ENCODE results near the gene RNF212. TPM values are rescaled to one million over a fixed set of nuclear protein-coding genes. Genes with fewer than 3 reads are reported as not detected.

Gene RNF212
- total and polyA plus RNA-seq, 2 donors, result 4.0 to 4.2 TPM

DNA sequence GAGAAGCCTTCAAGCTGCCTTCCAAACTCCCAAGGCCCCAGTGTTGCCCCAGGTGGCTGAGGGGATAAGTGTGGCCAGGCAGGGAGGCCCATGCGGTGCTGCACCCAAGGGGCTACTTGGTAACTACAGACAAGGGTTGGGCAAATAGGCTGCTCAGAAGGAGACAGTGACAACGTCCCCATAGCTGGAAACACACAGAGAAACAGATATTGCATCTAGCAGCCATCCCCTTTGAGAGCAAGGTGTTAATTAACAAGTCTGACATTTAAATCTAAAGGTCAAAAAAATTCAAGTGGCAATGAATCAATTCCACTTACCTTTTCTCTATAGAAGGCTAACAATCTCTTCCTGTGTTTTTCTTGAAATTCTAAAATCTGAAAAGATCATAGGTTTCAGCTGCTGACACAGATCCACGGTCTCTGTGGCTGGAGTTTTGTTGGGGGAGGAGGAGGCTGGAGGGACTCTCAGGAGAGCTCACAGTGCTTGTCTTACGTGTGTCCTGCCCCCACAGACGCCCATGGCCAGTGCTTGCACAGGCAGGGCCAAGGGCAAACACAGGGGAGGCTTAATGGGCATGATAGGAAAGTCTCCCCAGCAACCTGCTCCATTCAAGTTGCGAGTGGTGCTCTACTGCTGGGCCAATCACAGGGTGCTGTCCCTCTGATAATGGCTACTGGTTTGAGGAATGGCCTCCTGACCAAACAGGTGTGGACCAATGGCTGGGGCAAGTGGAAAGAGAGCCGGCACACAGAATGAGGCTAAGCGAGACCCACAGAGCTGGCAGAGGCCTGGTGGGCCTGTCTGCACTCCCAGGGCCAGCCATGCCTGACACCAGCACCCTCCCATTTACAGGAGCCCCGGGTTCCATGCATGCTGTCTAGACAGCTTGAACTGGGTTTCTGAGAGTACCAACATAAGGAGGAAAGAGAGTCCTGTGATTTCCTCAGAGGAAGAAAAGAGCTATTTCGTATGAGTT, 22.6 kb downstream of the RNF212 start:
- no peaks in the 10 kb centered on the region for H3K36me3 ChIP-seq (ENCODE audit: insufficient read depth)
- 84% methylated on average over 10 of the region's 10 CpGs for WGBS
- DNase-seq (ENCODE audit: extremely low spot score), result no peak
- H3K27ac ChIP-seq (ENCODE audit: low read depth), result no peak overlapping the region
- H3K4me3 ChIP-seq (ENCODE audit: low read depth, low read length), result no peak overlapping the region
- no peaks in the 10 kb centered on the region for H3K4me1 ChIP-seq (ENCODE audit: insufficient read depth)

DNA sequence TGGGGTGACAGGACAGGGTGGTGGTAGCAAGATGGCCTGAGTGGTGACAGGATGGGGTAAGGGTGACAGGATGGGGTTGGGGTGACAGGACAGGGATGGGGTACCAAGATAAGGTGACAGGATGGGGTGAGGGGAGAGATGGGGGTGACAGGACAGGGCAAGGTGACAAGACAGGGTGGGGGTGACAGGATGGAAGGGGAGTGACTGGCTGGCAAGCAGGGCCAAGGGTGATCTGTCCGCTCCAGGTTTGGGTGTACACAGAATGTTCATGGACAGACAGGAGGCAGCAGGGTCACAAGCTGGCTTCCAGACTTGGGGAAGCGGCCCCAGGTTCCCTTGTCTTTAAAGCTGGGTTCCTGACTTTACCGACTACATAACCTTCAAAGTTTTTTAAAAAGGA, 23.3 kb downstream of the RNF212 start:
- no peaks in the 10 kb centered on the region for H3K36me3 ChIP-seq (ENCODE audit: insufficient read depth)
- H3K4me3 ChIP-seq (ENCODE audit: low read depth, low read length), result no peak overlapping the region
- no peak overlapping the region for H3K27ac ChIP-seq (ENCODE audit: low read depth)
- DNase-seq (ENCODE audit: extremely low spot score), result no peak
- 95% methylated on average over 3 of the region's 3 CpGs for WGBS
- H3K4me1 ChIP-seq (ENCODE audit: insufficient read depth), result no peaks in the 10 kb centered on the region

DNA sequence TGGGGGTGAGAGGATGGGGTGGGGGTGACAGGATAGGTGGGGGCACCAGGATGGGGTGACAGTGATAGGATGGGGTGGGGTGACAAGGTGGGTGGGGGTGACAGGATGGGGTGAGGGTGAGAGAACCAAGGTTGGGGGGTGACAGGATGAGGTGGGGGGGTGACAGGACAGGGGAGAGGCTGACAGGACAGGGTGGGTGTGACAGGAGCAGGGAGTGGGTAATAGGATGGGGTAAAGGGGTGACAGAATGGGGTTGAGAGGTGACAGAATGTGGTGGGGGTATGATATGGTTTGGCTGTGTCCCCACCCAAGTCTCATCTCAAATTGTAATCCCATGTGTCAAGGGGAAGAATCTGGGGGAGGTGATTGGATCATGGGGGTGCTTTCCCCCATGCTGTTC, 26.0 kb downstream of the RNF212 start:
- DNase-seq (ENCODE audit: extremely low spot score), result no peak
- H3K4me3 ChIP-seq (ENCODE audit: low read depth, low read length), result no peak overlapping the region
- no peaks in the 10 kb centered on the region for H3K36me3 ChIP-seq (ENCODE audit: insufficient read depth)
- H3K27ac ChIP-seq (ENCODE audit: low read depth), result no peak overlapping the region
- H3K4me1 ChIP-seq (ENCODE audit: insufficient read depth), result no peaks in the 10 kb centered on the region

DNA sequence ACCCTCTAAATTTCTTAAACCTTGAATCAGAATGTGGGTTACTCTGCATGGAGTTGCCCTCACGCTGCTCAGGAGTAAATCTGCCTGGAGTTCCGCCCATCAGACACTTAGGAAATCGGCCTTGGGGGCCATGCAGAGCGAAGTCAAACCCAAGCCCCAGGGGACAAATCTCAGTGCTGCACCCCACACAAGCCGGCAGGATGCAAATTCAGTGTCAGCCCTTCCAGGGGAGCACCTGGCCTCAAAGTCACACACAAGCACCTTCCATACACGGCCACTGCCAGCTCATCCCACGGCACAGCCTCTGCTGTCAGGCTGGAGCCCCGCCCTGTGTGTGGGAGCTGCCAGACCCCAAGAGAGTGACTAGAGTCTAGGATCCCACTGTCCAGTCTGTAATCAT, 27.4 kb downstream of the RNF212 start:
- H3K4me1 ChIP-seq (ENCODE audit: insufficient read depth), result no peaks in the 10 kb centered on the region
- 65% methylated on average over 8 of the region's 8 CpGs for WGBS
- no peak overlapping the region for H3K4me3 ChIP-seq (ENCODE audit: low read depth, low read length)
- no peaks in the 10 kb centered on the region for H3K36me3 ChIP-seq (ENCODE audit: insufficient read depth)
- H3K27ac ChIP-seq (ENCODE audit: low read depth), result no peak overlapping the region
- DNase-seq (ENCODE audit: extremely low spot score), result no peak

DNA sequence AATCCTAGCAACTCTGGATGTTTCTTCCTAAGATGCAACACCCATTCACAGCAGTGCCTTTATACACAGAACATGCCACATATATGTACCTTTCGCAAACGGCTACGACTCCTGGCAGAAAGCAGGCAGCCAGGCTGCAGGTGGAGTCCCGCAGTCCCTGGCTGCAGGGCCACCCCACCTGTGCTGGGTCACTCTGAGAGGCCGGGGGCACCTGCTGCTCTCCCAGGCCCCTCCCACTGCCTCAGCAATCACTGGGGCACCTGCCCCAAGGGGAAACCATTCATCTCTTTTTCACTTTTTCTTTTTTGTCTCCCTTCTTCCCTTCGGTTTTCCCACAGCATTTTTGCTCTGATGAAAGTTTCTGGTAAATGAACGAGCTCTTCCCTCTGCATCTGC, 28.0 kb downstream of the RNF212 start:
- Histone ChIP-seq H3K36me3 (ENCODE audit: insufficient read depth) (no peaks in the 10 kb centered on the region), H3K4me3 (ENCODE audit: low read depth, low read length) (no peak overlapping the region), H3K27ac (ENCODE audit: low read depth) (no peak overlapping the region), H3K4me1 (ENCODE audit: insufficient read depth) (no peaks in the 10 kb centered on the region)
- DNase-seq (ENCODE audit: extremely low spot score), result no peak
- 87% methylated on average over 7 of the region's 7 CpGs for whole genome bisulfite sequencing

DNA sequence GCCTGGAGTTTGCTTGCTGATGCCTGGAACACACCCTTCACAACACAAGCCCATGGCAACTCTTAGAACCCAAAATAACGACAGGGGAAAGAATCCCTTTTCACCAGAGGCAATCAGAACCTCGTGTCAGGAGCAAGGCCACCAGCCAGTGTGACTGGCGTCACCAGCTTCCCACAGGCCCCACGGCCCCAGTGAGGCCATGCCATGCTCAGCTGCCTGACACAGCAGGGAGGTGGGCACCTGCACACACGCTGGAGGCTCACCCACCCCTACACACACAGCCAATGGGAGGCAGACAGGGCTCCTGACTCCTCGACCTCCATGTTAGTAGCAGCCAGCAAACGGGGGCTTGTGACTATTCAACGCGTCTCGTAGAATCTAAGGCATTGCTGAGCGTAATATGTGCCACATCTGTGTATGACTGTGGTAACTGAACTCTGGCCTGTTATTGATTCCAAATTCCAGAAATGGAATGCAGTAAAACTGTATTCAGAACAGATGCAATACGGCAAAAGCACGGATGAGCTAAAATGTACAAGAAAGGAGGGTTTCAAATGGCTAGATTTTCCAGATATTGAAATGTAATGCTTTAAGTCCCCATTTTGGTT, 28.5 kb downstream of the RNF212 start:
- 71% methylated on average over 13 of the region's 13 CpGs for WGBS

DNA sequence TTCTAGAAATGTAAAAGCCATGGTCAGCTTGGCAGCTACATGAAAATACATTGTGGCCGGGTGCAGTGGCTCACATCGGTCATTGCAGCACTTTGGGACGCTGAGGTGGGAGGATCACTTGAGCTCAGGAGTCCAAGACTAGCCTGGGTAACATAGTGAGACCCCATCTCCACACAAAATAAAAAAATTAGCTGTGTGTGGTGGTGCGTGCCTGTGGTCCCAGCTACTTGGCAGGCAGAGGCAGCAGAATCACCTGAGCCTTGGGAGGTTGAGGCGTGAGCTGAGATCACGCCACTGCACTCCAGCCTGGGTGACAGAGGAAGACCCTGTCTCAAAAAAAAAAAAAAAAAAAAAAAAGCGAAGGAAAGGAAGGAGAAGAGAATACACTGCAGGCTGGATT, 29.0 kb downstream of the RNF212 start:
- H3K36me3 ChIP-seq (ENCODE audit: insufficient read depth), result no peaks in the 10 kb centered on the region
- DNase-seq (ENCODE audit: extremely low spot score), result no peak
- H3K27ac ChIP-seq (ENCODE audit: low read depth), result no peak overlapping the region
- no peak overlapping the region for H3K4me3 ChIP-seq (ENCODE audit: low read depth, low read length)
- WGBS, result 83% methylated on average over 7 of the region's 7 CpGs
- H3K4me1 ChIP-seq (ENCODE audit: insufficient read depth), result no peaks in the 10 kb centered on the region

More for the DNA sequence above, 28.5 kb downstream of the RNF212 start:
- Histone ChIP-seq H3K27ac (ENCODE audit: low read depth) (no peak overlapping the region), H3K36me3 (ENCODE audit: insufficient read depth) (no peaks in the 10 kb centered on the region), H3K4me1 (ENCODE audit: insufficient read depth) (no peaks in the 10 kb centered on the region), H3K4me3 (ENCODE audit: low read depth, low read length) (no peak overlapping the region)
- no peak for DNase-seq (ENCODE audit: extremely low spot score)

DNA sequence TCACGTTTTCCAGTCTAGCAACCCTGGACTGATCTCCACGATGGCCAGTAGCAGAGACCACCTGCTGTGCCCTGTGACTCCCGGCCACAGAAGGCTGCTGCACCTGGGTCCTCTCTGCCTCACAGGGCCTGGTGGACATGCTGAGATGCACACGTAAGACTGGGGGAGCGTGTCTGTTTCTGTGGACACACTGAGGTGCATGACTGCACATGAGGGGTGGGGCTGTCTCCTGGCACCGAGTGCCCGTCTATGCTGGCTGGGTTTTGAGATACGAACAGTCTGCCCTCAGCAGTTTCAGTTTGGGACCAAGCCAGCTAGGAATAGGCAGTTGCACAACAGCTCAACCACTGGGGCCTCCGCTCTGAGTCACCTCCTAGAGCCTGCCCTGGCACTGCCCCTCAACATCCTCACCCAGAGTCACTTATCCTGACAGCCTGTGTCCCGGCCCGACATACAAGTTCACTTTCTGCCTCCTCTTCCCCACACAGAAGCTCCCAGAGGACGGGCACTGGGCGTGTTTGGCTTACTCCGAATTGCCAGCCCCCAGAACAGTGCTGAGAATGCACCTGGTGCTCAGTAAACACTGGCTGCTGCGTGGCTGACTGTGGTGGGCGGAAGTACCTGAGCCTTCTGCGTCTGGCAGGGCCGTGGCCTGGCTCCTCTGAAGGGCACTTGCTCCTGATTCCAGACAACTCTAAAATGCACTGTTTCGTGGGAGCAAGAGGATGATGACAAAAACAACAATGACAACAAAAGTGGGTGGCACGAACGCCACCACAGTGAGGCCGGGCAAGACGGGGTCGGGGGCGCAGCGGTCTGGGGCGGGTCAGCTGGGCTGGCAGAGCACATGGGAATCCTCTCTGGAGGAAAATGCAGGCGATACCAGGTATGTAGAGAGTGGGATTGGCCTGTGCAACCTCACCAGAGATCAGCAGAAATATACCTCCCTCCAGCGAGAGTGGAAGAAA, 30.9 kb downstream of the RNF212 start:
- DNase-seq (ENCODE audit: extremely low spot score), result peak; percentile 20
- Histone ChIP-seq H3K4me1 (ENCODE audit: insufficient read depth) (no peaks in the 10 kb centered on the region), H3K4me3 (ENCODE audit: low read depth, low read length) (no peak overlapping the region), H3K27ac (ENCODE audit: low read depth) (no peak overlapping the region), H3K36me3 (ENCODE audit: insufficient read depth) (no peaks in the 10 kb centered on the region)
- WGBS, result 72% methylated on average over 29 of the region's 29 CpGs

DNA sequence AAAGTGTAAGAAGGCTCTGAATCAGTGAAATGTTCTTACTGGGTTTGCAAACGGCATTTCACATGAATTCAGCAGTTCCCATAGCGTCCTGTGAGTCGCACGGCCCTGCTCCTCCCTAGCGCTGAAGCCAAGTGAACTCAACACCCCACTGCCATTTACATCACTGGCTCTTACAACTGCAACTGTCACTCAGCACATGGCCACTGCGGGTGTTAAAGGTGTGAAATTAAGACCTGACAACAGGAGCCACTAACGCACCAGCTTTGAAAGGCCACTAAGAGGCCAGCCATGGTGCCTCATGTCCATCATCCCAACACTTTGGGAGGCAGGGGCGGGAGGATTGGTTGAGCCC, 31.7 kb downstream of the RNF212 start:
- Histone ChIP-seq H3K27ac (ENCODE audit: low read depth) (no peak overlapping the region), H3K4me1 (ENCODE audit: insufficient read depth) (no peaks in the 10 kb centered on the region), H3K36me3 (ENCODE audit: insufficient read depth) (no peaks in the 10 kb centered on the region), H3K4me3 (ENCODE audit: low read depth, low read length) (no peak overlapping the region)
- WGBS, result 75% methylated on average over 8 of the region's 8 CpGs
- no peak for DNase-seq (ENCODE audit: extremely low spot score)

DNA sequence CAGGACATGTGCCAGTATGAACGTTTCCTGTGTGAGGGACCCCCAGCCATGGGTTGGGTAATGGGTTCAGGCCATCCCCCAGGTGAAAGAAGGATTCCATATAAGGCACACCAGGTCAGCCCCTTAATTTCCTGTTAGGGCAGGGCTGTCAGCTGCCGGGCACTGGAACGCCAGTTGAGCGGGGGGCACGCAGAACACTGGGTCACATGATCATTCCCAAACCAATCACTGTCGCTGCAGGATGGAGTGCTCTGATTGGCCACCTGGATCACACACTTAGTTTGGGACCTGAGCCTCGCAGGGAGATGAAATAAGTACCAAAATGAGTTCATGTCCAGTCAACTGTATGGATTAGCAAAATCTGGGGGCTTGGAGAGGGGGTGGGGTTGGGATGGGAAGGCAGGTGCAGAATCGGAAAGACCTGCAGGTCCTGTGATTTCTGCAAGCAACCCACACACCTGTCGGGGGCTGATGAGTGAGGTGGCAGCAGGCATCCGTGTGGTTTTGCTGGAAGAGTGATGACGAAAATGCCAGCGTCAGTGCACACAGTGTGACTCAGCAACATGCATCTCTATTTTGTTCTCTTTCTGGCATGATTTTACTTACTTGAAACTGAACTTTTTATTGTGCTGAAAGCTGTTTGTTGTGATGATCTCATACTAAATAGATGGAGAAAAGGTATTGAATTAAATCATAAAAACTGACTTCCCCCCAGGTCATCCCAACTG, 32.2 kb downstream of the RNF212 start:
- no peak for DNase-seq (ENCODE audit: extremely low spot score)
- WGBS, result 67% methylated on average over 12 of the region's 12 CpGs
- Histone ChIP-seq H3K4me3 (ENCODE audit: low read depth, low read length) (no peak overlapping the region), H3K27ac (ENCODE audit: low read depth) (no peak overlapping the region), H3K4me1 (ENCODE audit: insufficient read depth) (no peaks in the 10 kb centered on the region), H3K36me3 (ENCODE audit: insufficient read depth) (no peaks in the 10 kb centered on the region)

DNA sequence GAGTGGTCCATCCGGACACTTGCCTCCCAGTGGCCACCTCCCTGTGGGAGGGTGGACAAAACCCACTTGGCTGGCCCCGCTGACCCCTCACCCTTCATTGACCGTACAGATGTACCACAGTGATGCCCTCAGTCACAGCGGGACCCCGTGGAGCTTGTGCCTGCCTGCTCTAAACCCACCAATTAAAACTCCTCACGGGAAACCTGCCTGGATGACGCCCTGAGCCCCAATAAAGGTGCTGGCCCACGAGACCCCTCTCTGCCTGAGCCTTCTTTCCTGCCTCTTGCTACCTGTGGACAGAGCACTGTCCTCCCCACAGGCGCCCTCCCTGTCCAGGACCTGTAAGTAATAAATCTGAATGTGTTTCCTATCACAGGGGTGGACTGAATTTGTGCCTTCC, 32.9 kb downstream of the RNF212 start:
- Histone ChIP-seq H3K4me3 (ENCODE audit: low read depth, low read length) (no peak overlapping the region), H3K36me3 (ENCODE audit: insufficient read depth) (no peaks in the 10 kb centered on the region), H3K27ac (ENCODE audit: low read depth) (no peak overlapping the region), H3K4me1 (ENCODE audit: insufficient read depth) (no peaks in the 10 kb centered on the region)
- no peak for DNase-seq (ENCODE audit: extremely low spot score)
- 88% methylated on average over 9 of the region's 9 CpGs for WGBS

DNA sequence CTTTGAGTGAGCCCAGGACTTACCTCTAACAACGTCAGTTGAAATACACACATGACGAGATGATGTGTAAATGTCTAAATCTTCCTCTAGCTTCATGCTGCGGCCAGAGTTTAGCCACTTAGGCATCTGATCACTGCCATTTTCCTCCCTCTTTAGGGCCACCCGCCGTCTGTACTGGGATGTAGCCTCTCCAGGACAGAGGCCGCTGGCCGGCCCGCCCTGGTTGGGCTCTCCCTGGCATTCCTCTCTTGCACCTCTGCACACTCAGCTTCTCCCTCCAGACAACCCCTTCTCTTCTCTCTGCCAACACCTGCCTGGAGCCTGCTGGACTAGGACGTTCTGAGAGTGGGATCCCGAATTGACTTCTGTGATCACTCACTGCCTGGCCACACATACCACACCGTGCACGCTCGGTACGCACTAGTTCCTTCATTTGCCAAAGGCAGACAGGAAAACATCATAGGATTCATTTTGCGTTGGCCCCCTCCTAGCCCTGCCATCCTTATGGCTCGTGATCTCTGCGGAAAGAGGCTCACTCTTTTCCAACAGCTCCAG, 33.6 kb downstream of the RNF212 start:
- 85% methylated on average over 17 of the region's 17 CpGs for WGBS
- no peak for DNase-seq (ENCODE audit: extremely low spot score)
- H3K27ac ChIP-seq (ENCODE audit: low read depth), result no peak overlapping the region

DNA sequence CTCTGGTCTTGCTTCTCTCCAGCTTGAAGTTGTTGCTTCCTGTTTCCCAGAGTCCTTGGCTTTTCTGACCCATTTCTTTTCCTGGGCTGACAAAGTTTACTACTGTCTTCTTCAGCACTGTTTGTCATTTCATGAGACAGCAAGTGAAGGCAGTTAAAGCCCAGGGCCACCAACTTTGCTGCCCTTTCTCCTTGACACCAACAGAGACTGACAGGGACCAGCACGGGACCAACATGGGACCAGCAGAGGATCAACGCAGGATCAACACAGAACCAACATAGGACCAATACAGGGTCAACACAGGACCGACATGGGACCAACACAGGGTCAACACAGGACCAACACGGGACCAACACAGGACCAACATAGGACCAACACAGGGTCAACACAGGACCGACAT, 34.9 kb downstream of the RNF212 start:
- DNase-seq (ENCODE audit: extremely low spot score), result no peak
- 93% methylated on average over 5 of the region's 5 CpGs for WGBS

More for the DNA sequence above, 33.6 kb downstream of the RNF212 start:
- H3K4me1 ChIP-seq (ENCODE audit: insufficient read depth), result no peaks in the 10 kb centered on the region
- no peaks in the 10 kb centered on the region for H3K36me3 ChIP-seq (ENCODE audit: insufficient read depth)
- no peak overlapping the region for H3K4me3 ChIP-seq (ENCODE audit: low read depth, low read length)

More for the DNA sequence above, 34.9 kb downstream of the RNF212 start:
- no peak overlapping the region for H3K4me3 ChIP-seq (ENCODE audit: low read depth, low read length)
- no peaks in the 10 kb centered on the region for H3K36me3 ChIP-seq (ENCODE audit: insufficient read depth)
- no peak overlapping the region for H3K27ac ChIP-seq (ENCODE audit: low read depth)
- no peaks in the 10 kb centered on the region for H3K4me1 ChIP-seq (ENCODE audit: insufficient read depth)
